GM19193 (cell line): ENCODE measurements around the gene CARS2.

Source experiments
- POLR2A ChIP-seq: IDR thresholded peaks from 4 replicates; pipeline ENCODE4 v1.6.1; 2011; ENCODE audit not compliant: insufficient read depth, insufficient read length; ENCODE audit errors: extremely low read depth

CARS2 gene

DNA sequence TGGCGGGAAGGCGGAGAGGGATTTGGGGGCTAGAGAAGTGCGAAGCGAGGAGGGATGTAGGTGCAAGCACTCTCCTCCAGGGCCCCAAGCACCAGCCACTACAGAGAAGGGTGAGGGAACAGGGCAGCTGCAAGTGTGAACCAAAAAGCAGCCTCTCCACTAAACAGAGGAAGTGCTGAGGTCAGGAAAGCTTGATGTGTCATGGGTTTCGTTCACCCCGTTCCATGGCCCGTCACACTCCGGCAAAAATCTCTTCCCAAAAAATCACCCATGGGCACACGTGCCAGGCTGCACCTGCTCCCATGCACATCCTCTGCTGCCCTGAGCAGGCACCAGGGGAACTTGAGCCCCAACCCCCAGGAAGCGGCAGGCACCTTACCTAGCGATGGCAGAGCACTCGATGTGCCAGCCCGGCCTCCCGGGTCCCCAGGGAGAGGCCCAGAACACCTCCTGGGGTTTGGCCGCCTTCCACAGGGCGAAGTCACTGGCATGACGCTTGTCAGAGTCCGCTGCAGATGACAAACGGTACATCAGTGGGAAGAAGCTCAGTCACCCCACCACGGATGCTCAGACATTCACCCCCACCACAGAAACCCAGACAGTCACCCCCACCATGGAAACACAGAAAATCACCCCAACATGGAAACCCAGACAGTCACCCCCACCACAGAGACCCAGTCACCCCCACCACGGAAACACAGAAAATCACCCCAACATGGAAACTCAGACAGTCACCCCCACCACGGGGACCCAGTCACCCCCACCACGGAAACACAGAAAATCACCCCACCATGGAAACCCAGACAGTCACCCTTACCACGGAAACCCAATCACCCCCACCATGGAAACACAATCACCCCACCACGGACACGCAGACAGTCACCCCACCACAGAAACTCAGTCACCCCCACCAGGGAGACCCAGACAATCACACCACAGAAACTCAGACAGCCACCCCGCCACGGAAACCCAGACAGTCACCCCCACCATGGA, 29.0 kb downstream of the CARS2 start:
- no peak for TF ChIP-seq POLR2A

DNA sequence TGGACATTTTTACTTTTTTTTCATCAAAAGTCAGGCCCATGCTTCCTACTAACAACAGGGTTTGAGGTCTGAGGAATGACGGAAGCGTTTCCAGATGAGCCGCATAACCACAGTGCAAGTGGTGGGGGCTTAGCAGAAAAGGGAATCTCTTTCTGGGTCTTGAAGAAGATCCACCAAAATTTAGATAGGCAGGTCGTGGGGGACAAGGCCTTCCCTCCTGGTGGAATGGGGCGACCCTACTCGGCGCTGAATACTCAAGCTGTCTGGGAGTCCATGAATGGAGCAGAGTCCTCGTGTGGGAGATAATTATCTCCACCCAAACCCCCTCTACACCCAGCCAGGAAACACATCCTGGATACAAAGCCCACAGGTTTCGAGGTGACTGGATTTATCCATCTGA, 36.9 kb downstream of the CARS2 start:
- no peak for TF ChIP-seq POLR2A

DNA sequence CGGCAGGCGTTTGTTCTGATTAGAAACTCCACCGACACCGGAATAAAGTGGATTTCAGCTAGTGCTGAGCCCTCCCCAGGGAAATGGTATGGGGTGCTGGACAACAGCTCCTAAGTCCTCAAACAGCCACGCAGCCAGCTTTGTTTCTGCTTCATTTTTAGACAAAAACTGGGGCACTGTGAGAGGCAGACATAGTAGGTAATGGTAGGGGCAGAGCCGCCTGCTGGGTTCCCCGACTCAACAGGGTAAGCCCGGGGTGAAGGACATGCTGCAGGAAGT, 39.7 kb downstream of the CARS2 start:
- TF ChIP-seq POLR2A: no peak

DNA sequence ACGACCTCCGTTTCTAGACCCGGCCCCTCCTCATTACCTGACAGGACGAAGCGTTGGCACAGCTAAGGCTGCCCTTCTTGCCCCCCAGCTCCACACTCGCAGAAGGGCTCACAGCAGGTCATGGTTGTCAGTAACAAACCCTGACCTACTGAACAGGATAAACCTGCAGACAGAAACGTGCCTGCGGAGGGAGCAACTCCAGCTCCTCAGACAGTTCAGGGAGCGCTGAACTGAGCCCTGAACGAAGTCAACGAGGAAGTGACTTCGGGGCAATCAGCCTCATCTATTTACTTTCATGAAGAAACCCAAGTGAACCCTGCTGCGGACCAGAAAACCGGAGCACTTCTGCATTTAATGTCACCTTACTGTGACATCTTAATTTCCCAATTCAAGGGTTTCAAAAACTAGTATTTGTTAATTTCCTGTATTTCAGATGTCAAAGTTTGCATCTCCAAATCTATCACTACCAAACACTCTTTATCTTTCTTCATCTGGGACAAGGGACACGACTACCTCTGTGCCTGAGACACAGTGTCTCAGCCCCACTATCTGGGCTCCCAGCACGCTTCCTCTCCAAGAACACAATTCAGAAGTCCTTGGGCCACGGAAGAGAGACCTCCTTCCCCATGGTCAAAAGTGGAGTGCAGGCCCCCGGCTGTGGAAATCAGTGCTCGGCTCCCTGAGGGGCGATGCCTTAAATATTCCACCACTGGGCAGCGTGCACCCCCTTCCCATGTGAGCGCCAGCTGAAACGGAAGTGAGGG, 40.2 kb downstream of the CARS2 start:
- no peak for TF ChIP-seq POLR2A

DNA sequence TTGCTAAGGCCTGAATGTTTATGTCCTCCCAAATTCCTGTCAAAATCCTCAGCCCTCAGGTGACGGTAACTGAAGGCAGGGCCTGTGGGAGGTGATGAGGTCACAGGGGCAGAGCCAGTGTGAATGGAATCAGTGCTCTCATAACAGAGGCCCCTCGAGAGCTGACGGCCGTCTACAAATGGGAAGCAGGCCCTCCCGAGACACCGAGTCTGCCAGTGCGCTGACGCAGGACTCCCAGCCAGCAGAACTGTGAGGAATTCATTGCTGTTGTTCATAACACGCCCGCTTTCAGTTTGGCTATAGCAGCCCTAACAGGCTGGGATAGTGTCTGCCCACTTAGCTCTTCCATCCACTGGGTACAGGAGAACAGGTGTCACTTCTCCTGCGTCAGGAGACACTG, 41.2 kb downstream of the CARS2 start:
- TF ChIP-seq POLR2A: no peak

DNA sequence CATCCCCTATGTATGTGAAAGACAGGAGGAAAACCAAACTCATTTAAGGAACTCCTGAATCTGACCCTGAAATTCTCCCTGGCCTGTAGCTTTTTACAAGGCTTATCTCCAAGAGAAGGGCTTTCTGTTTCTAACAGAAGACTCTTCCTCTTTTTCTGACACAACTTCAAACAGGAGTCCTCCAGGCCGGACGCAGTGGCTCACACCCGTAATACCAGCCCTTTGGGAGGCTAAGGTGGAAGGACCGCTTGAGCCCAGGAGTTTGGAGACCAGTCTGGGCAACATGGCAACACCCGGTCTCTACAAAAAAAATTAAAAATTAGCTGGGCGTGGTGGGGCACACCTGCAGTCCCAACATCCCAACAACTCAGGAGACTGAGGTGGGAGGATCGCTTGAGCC, 41.9 kb downstream of the CARS2 start:
- no peak for TF ChIP-seq POLR2A

DNA sequence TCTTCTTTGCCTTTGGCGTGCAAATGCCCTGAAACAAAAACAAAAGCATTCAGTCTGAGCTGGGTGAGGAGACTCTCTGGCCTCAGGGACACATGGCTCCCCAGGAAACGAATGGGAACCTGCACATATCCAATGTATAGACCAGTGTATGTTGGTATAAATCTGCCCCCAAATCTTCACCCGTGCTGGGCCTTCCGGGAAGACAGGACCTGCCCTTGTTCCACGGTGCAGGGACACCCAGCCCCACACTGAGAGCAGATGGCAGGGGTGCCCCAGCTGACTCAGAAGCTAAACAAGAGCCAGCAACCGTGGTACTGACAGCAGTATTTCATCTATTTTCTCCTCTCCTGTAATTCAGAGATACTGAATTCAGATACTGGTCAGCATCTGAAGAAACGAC, 42.4 kb downstream of the CARS2 start:
- TF ChIP-seq POLR2A: no peak

DNA sequence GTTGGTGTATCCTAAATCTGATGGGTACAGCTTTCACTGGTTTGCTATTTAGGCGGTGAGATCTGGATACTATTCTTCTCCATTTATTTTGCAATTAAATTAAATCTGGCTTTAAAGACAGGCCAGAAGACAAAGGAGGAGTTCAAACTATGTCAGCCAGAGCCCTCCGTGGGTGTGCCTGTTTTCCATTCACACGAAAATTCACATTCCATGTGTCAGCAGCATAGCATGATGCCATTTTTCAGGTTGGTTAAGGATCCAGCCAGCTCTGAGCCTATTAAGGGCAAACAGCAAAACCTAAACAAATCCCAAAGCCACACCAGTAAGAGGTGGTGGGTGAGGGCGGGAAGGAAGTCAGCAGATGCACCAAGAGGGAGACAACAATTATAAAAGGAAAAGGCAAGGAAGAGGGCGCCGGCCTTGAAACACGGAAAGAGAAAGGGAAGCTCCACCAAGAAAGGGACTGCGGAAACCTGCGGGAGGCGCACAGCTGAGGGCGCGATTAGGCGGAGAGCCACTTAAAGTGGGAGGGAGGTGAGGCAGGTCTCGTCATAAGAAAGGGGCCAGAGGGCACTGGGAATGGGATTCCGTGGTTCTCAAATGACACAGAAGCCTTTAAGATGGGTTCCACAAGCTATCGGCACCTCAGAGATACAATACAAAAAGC, 43.0 kb downstream of the CARS2 start:
- TF ChIP-seq POLR2A: no peak

DNA sequence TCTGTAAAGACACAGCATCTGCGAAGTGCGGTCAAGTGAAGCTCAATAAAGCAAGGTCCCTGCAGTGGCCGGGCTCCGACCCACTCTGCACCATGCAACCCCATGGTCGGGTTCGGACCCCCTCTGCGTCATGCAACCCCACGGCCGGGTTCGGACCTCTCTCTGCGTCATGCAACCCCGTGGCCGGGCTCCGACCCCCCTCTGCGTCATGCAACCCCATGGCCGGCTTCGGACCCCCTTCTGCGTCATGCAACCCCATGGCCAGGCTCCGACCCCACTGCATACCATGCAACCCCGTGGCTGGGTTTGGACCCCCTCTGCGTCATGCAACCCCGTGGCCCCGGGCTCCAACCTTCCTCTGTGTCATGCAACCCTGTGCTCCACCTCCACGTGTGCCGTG, 43.8 kb downstream of the CARS2 start:
- TF ChIP-seq POLR2A: no peak

DNA sequence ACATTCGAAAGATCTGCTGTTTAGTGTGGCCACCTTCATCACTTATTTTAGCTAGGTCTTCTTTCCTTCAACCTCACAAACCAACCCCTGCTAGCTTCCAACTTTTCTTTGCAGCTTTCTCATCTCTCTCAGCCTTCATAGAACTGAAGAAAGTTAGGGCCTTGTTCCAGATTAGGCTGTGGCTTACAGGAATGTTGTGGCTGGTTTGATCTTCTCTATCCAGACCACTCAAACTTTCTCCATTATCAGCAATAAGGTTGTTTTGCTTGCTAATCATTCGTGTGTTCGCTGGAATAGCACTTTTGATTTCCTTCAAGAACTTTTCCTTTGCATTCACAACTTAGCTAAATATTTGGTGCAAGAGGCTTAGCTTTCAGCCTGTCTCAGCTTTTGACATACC, 44.7 kb downstream of the CARS2 start:
- no peak for TF ChIP-seq POLR2A

DNA sequence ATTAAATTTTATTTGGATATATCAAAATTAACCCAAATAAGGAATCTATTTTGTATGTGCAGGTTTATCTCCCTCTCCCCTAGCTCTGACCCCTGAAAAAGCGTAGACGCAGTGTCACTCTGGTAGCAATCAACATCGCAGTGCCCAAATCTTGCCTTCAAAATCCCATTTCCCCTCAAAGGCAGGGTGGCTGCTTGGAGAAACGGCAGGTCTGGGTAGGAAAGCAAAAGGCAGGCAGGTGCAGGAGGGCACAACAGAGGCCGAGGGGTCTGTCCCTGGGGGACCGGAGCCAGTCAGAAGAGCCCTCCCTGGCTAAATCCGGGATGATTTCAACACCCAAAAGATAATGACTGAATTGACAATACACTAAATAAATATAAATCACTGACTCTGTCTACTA, 48.7 kb downstream of the CARS2 start:
- no peak for TF ChIP-seq POLR2A

DNA sequence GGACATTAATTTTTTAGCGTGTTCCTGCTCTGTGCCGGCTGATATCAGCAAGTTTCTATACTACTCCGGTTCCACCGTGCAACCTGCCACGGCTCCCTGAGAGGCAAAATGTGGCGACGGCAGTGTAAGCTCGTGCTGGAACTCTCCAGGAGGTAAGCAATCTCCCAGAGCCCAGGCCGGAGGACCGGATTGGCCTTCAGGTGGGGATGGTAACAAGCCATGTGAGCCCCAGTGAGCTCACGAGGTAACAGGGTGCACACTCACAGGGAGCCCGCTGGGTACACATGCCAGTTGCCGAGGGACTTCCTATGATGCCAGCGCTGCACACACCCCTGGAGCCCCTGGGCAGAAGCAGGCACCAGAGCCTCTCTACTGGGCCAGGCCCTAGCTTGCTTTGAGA, 52.1 kb downstream of the CARS2 start:
- no peak for TF ChIP-seq POLR2A

DNA sequence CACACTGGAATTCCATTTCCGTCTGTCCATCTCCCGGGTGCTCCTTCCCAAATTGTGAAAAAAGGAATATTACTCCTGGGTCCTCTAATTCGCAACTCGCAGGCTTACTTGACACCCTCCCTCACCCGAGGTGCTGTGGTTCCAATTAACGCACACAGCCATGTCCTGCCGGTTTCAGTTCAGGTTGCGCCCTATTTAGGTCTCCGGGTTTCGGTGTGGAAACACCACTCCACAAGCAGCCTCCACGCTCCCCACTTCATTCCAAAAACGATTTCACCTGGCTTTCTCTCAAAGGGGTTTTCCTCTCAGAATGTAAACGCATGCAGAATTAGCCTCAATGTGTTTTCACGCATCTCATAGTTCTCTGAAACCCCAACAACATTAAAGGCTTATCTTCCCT, 52.6 kb downstream of the CARS2 start:
- TF ChIP-seq POLR2A: no peak

DNA sequence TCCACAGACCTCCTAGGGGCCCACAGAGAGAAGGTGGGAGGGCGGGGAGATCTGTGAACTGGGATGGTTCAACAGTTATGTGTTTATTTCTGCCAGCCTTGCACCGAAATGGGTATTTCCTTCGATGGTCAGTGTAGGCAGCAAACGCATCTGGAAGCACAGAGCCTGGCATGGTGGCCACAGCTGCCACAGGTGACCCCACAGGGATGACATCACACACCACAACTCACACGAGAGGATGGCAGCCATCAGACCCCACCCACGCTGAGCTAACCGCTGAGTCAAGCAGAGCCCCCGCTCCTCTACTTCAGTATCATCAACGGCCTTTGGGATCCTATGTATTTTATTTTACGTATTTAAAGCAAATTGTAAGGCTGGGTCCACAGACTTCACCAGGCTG, 53.2 kb downstream of the CARS2 start:
- no peak for TF ChIP-seq POLR2A

DNA sequence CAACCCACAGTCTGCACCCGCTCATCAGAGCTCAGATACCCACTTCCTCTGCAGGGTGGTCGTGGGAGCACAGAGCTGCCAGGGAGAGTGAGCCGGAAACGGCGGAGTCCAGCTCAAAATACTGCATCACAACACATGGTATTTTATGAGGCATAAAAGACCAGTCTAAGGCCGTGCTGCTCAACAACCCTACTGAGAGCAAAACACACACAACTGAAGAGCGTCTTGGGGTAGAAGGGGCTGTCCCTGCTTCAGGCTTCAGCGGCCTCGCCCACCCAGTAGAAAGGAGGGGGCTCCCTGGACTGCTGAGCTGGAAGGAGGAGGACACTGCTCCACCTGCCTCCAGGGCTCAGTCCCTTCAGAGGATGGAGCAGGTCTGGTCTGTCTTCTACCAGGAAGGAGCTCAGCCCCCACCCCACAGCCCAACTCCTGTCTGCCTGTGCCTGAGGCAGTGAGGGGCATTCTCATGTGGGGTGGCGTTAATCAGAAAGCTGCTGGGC, 53.6 kb downstream of the CARS2 start:
- no peak for TF ChIP-seq POLR2A
